Tibial nerve (tissue), 4 donors: ENCODE data around the gene AHNAK2. TPM values are rescaled to one million over a fixed set of nuclear protein-coding genes. Genes with fewer than 3 reads are reported as not detected.

Experiments
- DNase-seq, 2 donors: peaks; one replicate each; pipeline ENCODE4 v3.0.0-alpha.2; 2019; ENCODE audit warnings: low spot score in 2 of 2
- H3K27ac ChIP-seq, 4 donors: fragments of 200-600 bp; sonication (generic) in 3 of 4; one replicate each; pipeline ENCODE4 v1.5.1; 2017 to 2019; ENCODE audit warnings: mild to moderate bottlenecking in 1 of 4
- H3K27me3 ChIP-seq, 2 donors: fragments of 200-600 bp; sonication (generic) in 1 of 2; one replicate each; pipeline versions ENCODE4 v1.5.1 to v1.6.0; 2017 to 2019
- H3K36me3 ChIP-seq, 3 donors: fragments of 200-600 bp; sonication (generic); one replicate each; pipeline ENCODE4 v1.5.1; 2018 to 2019
- H3K4me1 ChIP-seq, 4 donors: fragments of 200-600 bp; sonication (generic) in 3 of 4; one replicate each; pipeline ENCODE4 v1.5.1; 2017 to 2019
- H3K4me3 ChIP-seq, 4 donors: fragments of 200-600 bp; sonication (generic) in 3 of 4; one replicate each; pipeline ENCODE4 v1.5.1; 2017 to 2019; ENCODE audit warnings: mild to moderate bottlenecking in 1 of 4, moderate library complexity in 1 of 4
- H3K9me3 ChIP-seq, 4 donors: fragments of 200-600 bp; sonication (generic) in 3 of 4; one replicate each; pipeline ENCODE4 v1.5.1; 2017 to 2019
- EP300 ChIP-seq, 2 donors: sonication (generic); formaldehyde crosslinking; IDR thresholded peaks; one replicate each; pipeline ENCODE4 v1.6.1; 2017; ENCODE audit warnings: antibody characterized with exemption in 2 of 2, mild to moderate bottlenecking in 1 of 2
- POLR2A ChIP-seq, 2 donors: fragments of 450-650 bp; IDR thresholded peaks; one replicate each; pipeline ENCODE4 v1.6.1; 2017; ENCODE audit warnings: antibody characterized with exemption in 2 of 2, mild to moderate bottlenecking in 2 of 2, moderate library complexity in 2 of 2
- WGBS, 2 donors: methylation state at CpG; one replicate each; pipeline ENCODE4 v1.1.5; 2018; 5-methylcytosine and 5-hydroxymethylcytosine counted together
- total RNA-seq, 4 donors: library from RNA; depleted of rRNA; stranded (reverse); fragments of >200 nt; gene quantifications; one replicate each; pipeline ENCODE4 v1.1.0, GENCODE V29; 2016
- TF ChIP-seq, protein P1 (sequence below), 5 experiments: fragments of 200-600 bp in 3 of 5; fragments of 450-650 bp in 2 of 5; sonication (generic) in 3 of 5; IDR thresholded peaks; one replicate each; pipeline ENCODE4 v1.5.1; 2016 to 2019; ENCODE audit warnings: antibody characterized with exemption in 5 of 5, mild to moderate bottlenecking in 3 of 5, moderate library complexity in 2 of 5

The AHNAK2 gene
- total RNA-seq, 4 donors from 2014 or later: 31.2 to 152 (median 118) TPM

DNA sequence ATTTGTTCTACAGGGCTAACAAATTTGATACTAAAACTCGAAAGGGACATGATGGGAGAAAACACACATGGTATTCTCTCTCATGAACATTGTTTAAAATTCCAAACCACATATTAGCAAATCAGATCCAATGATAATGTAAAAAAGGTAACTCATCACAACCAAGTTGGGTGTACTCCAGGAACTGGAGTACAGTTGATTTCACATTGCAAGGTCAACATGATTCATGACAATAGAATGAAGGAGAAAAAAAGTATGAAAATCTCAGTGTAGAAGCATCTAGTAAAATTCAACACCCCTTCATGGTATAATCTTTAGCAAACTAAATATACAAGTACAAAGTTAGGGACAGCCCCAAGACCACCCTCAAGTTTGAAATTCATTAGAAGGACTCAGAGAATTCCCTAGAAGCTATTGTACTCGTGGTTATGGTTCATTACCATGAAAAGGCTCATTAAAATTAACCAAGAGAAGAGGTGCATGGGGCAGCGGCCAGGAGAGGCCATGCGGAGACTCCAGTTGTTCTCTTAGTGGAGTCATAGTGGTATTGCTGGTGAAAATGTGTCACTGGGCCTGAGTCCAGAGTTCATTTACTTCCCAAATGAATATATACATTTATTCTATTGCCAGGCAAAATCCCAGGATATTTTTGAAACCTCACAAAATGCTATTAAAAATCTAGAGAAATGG is 45.8 kb upstream of the AHNAK2 start:
- no peak overlapping the region for H3K27ac ChIP-seq
- 62 to 70% methylated on average over 4 of the region's 4 CpGs for WGBS, 2 donors
- H3K4me1 ChIP-seq: peaks cover 0 to 30% (median 14%) of the 10 kb centered on the region in 4 donors
- no peak overlapping the region for H3K4me3 ChIP-seq
- no peaks in the 10 kb centered on the region for H3K36me3 ChIP-seq
- DNase-seq: no peak
- TF ChIP-seq EP300 (IDR thresholded peaks at IDR 0.05) (no peak), POLR2A (IDR thresholded peaks at IDR 0.05) (no peak)
- TF ChIP-seq, protein P1, sequence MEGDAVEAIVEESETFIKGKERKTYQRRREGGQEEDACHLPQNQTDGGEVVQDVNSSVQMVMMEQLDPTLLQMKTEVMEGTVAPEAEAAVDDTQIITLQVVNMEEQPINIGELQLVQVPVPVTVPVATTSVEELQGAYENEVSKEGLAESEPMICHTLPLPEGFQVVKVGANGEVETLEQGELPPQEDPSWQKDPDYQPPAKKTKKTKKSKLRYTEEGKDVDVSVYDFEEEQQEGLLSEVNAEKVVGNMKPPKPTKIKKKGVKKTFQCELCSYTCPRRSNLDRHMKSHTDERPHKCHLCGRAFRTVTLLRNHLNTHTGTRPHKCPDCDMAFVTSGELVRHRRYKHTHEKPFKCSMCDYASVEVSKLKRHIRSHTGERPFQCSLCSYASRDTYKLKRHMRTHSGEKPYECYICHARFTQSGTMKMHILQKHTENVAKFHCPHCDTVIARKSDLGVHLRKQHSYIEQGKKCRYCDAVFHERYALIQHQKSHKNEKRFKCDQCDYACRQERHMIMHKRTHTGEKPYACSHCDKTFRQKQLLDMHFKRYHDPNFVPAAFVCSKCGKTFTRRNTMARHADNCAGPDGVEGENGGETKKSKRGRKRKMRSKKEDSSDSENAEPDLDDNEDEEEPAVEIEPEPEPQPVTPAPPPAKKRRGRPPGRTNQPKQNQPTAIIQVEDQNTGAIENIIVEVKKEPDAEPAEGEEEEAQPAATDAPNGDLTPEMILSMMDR (IDR thresholded peaks at IDR 0.05): no peak
- no peaks in the 10 kb centered on the region for H3K27me3 ChIP-seq
- H3K9me3 ChIP-seq: no peaks in the 10 kb centered on the region

DNA sequence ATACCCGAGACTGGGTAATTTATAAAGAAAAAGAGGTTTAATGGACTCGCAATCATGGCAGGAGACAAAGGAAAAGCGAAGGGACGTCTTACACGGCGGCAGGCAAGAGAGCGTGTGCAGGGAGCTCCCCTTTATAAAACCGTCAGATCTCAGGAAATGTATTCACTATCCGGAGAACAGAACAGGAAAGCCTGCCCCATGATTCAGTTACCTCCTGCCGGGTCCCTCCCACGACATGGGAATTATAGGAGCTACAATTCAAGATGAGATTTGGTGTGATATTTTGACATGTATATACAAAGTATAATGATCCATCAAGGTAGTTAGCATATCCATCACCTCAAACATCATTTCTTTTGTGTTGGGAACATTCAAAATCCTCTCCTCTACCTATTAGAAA is 45.0 kb upstream of the AHNAK2 start:
- no peaks in the 10 kb centered on the region for H3K36me3 ChIP-seq
- TF ChIP-seq POLR2A (IDR thresholded peaks at IDR 0.05) (no peak), EP300 (IDR thresholded peaks at IDR 0.05) (no peak)
- TF ChIP-seq, protein P1 (IDR thresholded peaks at IDR 0.05): no peak
- DNase-seq: no peak
- no peaks in the 10 kb centered on the region for H3K9me3 ChIP-seq
- H3K27me3 ChIP-seq: no peaks in the 10 kb centered on the region
- H3K4me3 ChIP-seq: no peak overlapping the region
- H3K27ac ChIP-seq: no peak overlapping the region
- 78% methylated on average over 11 of the region's 11 CpGs for WGBS, 2 donors
- H3K4me1 ChIP-seq: peaks cover 0 to 33% (median 14%) of the 10 kb centered on the region in 4 donors

DNA sequence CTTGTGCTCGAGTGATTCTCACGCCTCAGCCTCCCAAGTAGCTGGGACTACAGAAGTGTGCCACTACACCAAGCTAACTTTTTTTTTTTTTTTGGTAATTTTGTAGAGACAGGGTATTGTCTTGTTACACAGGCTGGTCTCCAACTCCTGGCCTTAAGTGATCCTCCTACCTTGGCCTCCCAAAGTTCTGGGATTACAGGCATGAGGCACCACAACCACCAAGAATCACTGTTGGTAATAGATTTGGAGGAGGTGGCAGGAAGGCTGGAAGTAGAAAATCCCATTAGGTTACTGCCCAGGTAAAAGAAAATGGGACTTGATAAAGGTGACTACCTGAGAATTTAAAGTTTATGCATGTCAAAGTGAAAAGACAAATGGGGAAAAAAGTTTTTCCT is 44.1 kb upstream of the AHNAK2 start:
- DNase-seq: no peak
- Histone ChIP-seq H3K27ac (no peak overlapping the region), H3K27me3 (no peaks in the 10 kb centered on the region), H3K36me3 (no peaks in the 10 kb centered on the region), H3K4me3 (peak overlapping the region in 2 of 4 donors; percentile 75 to 100), H3K9me3 (no peaks in the 10 kb centered on the region), H3K4me1 (peaks cover 0 to 33% (median 14%) of the 10 kb centered on the region in 4 donors)
- TF ChIP-seq EP300 (IDR thresholded peaks at IDR 0.05) (no peak), POLR2A (IDR thresholded peaks at IDR 0.05) (no peak)
- TF ChIP-seq, protein P1 (IDR thresholded peaks at IDR 0.05): no peak
- 45 to 50% methylated on average over 2 of the region's 2 CpGs for WGBS, 2 donors

DNA sequence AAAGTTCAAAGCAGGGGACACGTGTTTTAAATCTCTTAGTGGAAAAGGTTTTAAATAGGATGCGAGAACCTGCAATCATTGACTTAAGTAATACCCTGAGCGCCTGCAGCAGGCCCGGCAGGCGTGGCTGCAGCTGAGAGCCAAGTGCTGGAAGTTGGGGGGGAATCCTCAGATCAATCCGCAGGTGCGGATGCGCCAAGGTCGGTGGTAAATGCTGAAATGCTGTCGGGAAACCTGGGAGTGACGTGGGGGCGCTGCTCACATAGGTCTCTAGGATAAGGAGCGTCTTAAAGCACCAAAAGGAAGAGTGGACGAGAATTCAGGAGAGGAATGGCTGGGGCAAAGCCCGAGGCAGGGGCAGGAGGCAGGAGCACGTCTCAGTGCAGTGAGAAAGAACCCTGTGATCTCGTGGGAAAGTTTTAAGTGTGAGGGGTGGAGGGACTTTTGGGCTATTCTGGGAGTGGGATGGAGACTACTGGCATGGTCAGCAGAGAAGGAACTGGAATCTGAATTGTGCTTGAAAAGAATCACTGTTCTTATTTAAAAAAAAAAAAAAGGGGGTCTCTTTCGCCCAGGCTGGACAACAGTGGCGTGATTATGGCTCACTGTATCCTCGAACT is 43.6 kb upstream of the AHNAK2 start:
- TF ChIP-seq POLR2A (IDR thresholded peaks at IDR 0.05) (no peak), EP300 (IDR thresholded peaks at IDR 0.05) (no peak)
- TF ChIP-seq, protein P1 (IDR thresholded peaks at IDR 0.05): no peak
- no peaks in the 10 kb centered on the region for H3K9me3 ChIP-seq
- H3K27ac ChIP-seq: peak overlapping the region; percentile 21 to 81 (median 78)
- WGBS, 2 donors: 5 to 8% methylated on average over 20 of the region's 20 CpGs
- peak overlapping the region; percentile 52 to 100 (median 70) for H3K4me3 ChIP-seq
- H3K36me3 ChIP-seq: no peaks in the 10 kb centered on the region
- H3K4me1 ChIP-seq: peaks cover 0 to 33% (median 14%) of the 10 kb centered on the region in 4 donors
- H3K27me3 ChIP-seq: no peaks in the 10 kb centered on the region
- DNase-seq: no peak
